Calu3 (cell line): ENCODE measurements around the gene TAAR2. TPM values are rescaled to one million over a fixed set of nuclear protein-coding genes. Genes with fewer than 3 reads are reported as not detected.

Experiments used
- BruUV-seq: library from RNA; stranded (reverse); fragments of 400-500 nt; replicated peaks from 2 replicates; lab custom pipeline; 2021; lab: Mats Ljungman, UMichigan
- CTCF ChIA-PET: fragments of 300-600 bp; sonication (Branson Sonifier 250); formaldehyde crosslinking; loops from one replicate; lab custom pipeline; 2022; ENCODE audit warnings: antibody characterized with exemption; lab: Charles Lee
- DNase-seq: peaks from one replicate; pipeline ENCODE4 v3.0.0; 2022
- H3K27ac Mint-ChIP-seq: one replicate; pipeline ENCODE4 v1.8.0; 2022; ENCODE audit warnings: mixed read lengths; ENCODE audit not compliant: unreplicated experiment
- H3K27me3 Mint-ChIP-seq: one replicate; pipeline ENCODE4 v1.8.0; 2022; ENCODE audit warnings: mixed read lengths; ENCODE audit not compliant: unreplicated experiment
- H3K36me3 Mint-ChIP-seq: one replicate; pipeline ENCODE4 v1.8.0; 2022; ENCODE audit warnings: mild to moderate bottlenecking, moderate library complexity, mixed read lengths; ENCODE audit not compliant: insufficient read depth, unreplicated experiment
- H3K4me1 Mint-ChIP-seq: one replicate; pipeline ENCODE4 v1.8.0; 2022; ENCODE audit warnings: mild to moderate bottlenecking, low read depth, mixed read lengths; ENCODE audit not compliant: unreplicated experiment
- H3K4me3 Mint-ChIP-seq: one replicate; pipeline ENCODE4 v1.8.0; 2022; ENCODE audit warnings: mild to moderate bottlenecking, low read depth, moderate library complexity, mixed read lengths; ENCODE audit not compliant: unreplicated experiment
- H3K9me3 Mint-ChIP-seq: one replicate; pipeline ENCODE4 v1.8.0; 2022; ENCODE audit warnings: low read depth, mixed read lengths; ENCODE audit not compliant: unreplicated experiment
- CTCF ChIP-seq: fragments of 200-600 bp; IDR thresholded peaks from one replicate; pipeline ENCODE4 v1.8.0; 2022; ENCODE audit warnings: antibody characterized with exemption; ENCODE audit not compliant: unreplicated experiment
- intact Hi-C: fragments of 100-400 bp; cut with micrococcal nuclease; formaldehyde crosslinking; loops from one replicate; pipeline ENCODE4 v1.10.0; 2022; ENCODE audit not compliant: unreplicated experiment
- total RNA-seq: library from RNA; stranded (reverse); gene quantifications from 2 replicates; pipeline ENCODE4 v1.2.3, GENCODE V29; 2022

The TAAR2 gene
- total RNA-seq, 1 experiment from 2014 or later: not detected

GRCh38 chr6:132659082-132659481 is 35.0 kb upstream of the TAAR2 start, which contains the start of gene TAAR1:
Gene TAAR1 (minus strand): TSS chr6:132659182. CDS start chr6:132646003, 13,179 bp downstream.
- Mint-ChIP-seq H3K4me1 (peaks cover 12% of the 10 kb centered on the region), H3K4me3 (no peak within 1 kb of the TSS), H3K9me3 (no peaks in the 10 kb centered on the region), H3K36me3 (no peaks in the 10 kb centered on the region), H3K27me3 (no peaks in the 10 kb centered on the region), H3K27ac (no peak within 1 kb of the TSS)
- DNase-seq: no peak
- BruUV-seq: no TSS peak
- TF ChIP-seq CTCF: no peak
- intact Hi-C loops: no loop called here
- CTCF ChIA-PET: interaction anchor here (0.6 kb wide), 1 partner anchor 57 kb away, joined by 4 read pairs; no protein-coding TSS in a partner anchor

DNA sequence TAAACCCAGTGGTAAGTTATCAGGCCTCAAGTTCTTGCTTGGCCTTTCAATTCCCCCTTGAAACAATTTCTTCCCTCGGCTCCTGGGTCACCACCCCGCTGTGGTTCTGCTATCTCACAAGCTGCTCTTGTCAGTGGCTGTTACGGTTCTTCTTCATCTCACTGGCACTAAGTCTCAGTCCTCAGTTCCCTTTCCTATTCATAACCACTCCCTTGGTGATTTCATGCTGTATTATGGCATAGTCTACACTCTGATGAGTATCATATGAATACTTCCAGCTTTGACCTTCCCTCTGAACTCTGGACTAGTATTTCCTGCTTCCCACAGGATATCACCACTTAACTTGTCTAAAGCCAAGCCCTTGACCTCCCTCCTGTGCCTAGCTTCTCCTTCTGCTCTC is 27.0 kb upstream of the TAAR2 start:
- Mint-ChIP-seq H3K9me3 (no peaks in the 10 kb centered on the region), H3K4me1 (no peaks in the 10 kb centered on the region), H3K36me3 (no peaks in the 10 kb centered on the region), H3K4me3 (no peak overlapping the region), H3K27me3 (no peaks in the 10 kb centered on the region), H3K27ac (no peak overlapping the region)
- no TSS peak for BruUV-seq
- intact Hi-C loops: no loop called here
- TF ChIP-seq CTCF: no peak
- CTCF ChIA-PET: no interaction called here
- DNase-seq: no peak

DNA sequence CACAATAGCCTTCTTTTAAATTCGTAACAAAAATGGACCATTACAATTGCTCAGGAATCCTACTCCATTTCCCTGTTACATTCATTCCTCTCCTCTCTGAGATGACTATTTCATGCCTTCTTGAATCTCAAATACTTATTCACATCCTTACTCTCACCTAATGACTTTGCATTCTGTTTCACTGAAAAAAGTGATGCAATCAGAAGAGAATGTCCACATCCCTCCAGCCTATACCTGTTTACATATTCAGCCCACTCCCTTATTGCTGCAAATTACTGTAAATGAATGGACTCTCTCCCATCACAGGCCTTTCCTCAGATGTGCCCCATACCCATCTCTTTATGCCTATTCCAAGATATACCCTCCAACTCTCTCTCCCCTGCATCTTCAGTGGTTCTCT is 26.4 kb upstream of the TAAR2 start:
- Mint-ChIP-seq H3K4me1 (no peaks in the 10 kb centered on the region), H3K27ac (no peak overlapping the region), H3K36me3 (no peaks in the 10 kb centered on the region), H3K9me3 (no peaks in the 10 kb centered on the region), H3K4me3 (no peak overlapping the region), H3K27me3 (no peaks in the 10 kb centered on the region)
- intact Hi-C loops: no loop called here
- BruUV-seq: no TSS peak
- no peak for DNase-seq
- TF ChIP-seq CTCF: no peak
- CTCF ChIA-PET: no interaction called here

DNA sequence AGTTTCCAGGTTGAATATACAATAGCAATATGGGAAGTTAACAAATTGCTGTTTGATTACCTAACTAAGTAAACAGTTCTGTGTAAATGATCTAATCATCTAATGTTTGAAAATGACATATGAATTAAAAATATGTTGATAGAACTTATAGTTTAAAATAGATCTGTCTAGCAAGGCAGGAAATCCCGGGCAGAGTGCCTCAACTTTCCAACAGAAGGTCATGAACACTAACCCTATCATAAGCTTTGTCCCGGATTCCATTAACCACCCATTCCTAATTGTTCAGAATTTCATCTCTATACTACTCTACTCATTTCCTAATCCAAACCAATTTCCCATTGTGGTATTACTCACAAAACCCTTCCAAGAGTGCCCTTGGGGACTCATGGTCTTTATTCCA is 24.8 kb upstream of the TAAR2 start:
- Mint-ChIP-seq H3K4me3 (no peak overlapping the region), H3K27ac (no peak overlapping the region), H3K9me3 (peaks cover 3% of the 10 kb centered on the region), H3K27me3 (no peaks in the 10 kb centered on the region), H3K4me1 (no peaks in the 10 kb centered on the region), H3K36me3 (no peaks in the 10 kb centered on the region)
- DNase-seq: no peak
- BruUV-seq: no TSS peak
- CTCF ChIA-PET: interaction anchor here (1.0 kb wide), 3 partner anchors 22 to 118 kb away, joined by 3 to 5 read pairs (median 4); no protein-coding TSS in a partner anchor
- intact Hi-C loops: loop anchor here (5.0 kb wide), 1 partner anchor 37 kb away; no protein-coding TSS in a partner anchor
- TF ChIP-seq CTCF: no peak
